Activated CD4-positive, alpha-beta T cell treated with anti-CD3 and anti-CD28 coated beads, Interleukin-10, Interleukin-2, amounts not matched to agents 100 ng/mL and 50 ng/mL, durations not matched to agents 16 hours and 8 hours (primary cell): ENCODE data around the gene SRP54.
"Not testable (repeated sequence)": the region's sequence is repeated elsewhere in the genome, so short reads cannot be mapped to it uniquely, and the experiment has no call there.

Experiments
- DNase-seq: peaks from one replicate; pipeline ENCODE4 v3.0.0-alpha.2; 2020

The SRP54 gene

DNA sequence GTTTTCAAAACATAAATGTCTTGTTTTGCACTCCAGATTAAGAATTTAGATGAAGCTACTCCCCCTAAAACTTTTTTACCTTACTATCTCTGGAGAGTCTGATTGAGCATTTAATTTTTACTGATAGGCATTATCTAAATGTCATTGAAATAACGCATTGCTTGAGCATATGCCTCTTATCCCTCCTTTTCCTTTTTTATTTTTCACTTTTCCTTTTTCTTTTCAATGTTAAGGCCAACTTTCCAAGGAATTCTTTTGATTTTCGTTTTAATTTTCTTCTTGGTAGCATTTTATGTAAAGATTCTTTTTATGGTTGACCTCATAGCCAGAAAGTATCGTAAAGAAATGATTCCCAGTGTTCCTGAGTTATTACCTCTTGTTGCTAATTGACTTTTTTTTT is 2.9 kb downstream of the SRP54 start:
- DNase-seq = no peak

DNA sequence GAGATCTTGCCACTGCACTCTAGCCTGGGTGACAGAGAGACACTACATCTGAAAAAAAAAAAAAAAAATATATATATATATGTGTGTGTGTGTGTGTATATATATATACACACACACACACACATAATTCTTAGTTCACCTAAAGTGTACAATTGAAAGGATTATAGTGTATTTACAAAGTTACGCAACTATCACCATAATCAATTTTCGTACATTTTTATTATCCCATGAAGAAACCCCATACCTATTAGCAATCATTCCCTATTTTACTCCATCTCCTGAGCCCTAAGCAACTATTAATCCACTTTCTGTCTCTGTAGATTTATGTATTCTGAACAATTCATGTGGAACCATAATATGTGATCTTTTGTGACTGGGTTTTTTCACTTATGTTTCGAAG is 4.4 kb downstream of the SRP54 start:
- no peak for DNase-seq

DNA sequence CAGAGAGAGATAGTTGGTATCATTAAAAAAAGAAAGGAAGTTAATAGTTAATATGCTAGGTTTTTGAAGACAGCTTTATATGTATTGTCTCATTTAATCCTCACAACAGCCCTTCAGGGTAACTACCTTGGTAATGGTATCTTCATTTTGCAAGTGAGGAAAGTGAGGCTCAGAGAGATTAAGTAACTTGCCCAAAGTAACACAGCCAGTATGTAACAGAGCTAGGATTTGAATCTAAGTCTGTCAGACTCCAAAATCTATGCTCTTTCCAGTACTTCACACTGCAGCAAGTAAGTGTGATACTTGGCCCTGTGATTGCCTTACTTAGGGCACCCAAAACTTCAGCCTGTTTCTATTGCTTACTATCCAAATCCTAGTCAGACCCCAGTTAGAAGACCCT is 7.0 kb downstream of the SRP54 start:
- DNase-seq = no peak

DNA sequence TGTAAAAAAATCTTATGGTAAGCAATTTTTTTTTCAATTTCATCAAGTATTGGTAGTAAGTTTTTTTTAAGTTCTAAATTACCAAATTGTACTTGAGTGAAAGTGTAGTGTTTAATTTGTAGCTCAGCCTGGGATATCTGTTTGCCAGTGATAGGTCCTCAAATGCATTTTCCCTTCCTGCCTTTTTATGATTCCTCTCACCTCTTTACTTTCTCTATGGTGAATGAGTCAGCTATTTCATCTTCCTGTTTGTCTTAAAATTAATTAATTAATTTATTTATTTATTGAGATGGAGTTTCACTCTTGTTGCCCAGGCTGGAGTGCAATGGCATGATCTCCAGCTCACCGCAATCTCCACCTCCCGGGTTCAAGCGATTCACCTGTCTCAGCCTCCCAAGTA is 10.6 kb downstream of the SRP54 start:
- no peak for DNase-seq

DNA sequence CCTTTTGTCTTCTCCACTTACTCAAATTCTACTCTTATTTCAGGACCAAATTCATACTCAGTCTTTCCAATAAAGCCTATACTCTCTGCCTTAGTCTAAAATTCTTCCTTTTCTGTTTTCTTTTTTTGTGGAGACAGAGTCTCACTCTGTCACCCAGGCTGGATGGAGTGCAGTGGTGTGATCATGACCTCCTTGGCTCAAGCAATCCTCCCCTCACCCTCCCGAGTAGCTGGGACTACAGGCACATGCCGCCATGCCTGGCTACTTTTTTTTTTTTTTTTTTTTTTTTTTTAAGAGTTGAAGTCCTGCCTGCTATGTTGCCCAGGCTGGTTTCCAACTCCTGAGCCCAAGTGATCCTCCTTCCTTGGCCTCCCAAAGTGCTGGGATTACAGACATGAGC is 11.9 kb downstream of the SRP54 start:
- no peak for DNase-seq

DNA sequence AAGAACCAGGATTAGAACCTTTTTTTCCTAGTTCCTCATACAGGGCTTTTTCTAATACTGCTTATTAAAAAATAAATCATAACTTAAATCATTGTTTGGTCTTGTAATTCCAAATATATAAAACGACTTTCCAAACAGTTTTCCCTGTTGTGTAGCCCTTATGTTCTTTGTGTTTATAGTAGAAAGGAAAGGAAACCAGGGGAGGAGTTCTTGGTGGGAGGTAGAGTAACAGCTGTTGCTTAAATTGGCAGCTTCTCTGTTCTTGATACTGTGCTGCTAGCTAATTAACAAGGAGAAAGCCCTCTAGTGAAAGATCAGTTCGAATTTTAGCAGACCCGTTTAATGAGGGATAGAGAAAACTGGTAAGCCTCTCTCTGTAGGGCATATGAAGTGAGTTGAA is 15.0 kb downstream of the SRP54 start:
- no peak for DNase-seq

DNA sequence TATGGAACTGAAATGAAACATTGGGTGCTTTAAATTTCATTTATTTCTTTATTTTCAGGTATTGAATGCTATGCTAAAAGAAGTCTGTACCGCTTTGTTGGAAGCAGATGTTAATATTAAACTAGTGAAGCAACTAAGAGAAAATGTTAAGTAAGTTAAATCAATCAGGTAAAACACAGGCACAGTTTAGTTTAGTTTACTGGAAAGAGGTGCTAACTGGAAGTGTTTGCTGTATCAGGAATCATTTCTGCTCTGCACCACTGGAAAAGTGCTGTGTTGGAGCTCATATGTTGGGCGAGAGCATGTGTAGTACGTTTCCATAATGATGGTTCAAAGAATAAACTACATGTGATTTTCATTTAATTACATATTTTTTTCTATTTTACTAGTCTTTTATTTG is 16.7 kb downstream of the SRP54 start:
- no peak for DNase-seq

DNA sequence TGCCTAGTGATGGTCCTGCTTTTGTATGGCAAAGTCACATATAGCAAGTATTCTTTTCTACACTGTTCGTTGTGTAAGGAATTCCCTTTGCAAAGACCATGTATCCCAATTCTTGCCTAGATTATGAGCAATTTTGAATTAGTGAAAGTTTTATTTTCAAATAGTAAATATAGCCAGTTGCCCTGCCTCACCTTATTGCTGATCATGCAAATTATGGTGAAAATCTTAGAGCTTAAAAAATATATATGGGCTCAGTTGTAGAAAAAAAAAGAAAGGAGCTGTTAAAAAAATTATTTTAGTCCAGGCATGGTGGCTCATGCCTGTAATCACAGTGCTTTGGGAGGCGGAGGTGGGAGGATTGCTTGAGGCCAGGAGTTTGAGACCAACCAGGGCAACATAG is 18.8 kb downstream of the SRP54 start:
- DNase-seq = no peak

DNA sequence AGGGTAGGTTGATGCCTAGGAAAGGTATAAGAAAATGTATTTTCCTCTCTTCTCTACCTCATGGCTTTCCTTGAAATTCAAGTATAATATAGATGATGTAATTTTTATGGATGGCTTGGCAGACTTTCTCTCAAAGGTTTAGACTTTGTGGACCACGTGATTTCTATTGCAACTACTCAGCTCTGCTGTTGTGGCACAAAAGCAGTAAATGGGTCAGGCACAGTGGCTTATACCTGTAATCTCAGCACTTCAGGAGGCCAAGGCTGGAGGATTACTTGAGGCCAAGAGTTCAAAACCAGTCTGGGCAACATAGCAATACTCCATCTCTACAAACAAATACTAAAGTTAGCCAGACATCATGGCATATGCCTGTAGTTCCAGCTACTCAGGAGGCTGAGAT is 22.0 kb downstream of the SRP54 start:
- no peak for DNase-seq

DNA sequence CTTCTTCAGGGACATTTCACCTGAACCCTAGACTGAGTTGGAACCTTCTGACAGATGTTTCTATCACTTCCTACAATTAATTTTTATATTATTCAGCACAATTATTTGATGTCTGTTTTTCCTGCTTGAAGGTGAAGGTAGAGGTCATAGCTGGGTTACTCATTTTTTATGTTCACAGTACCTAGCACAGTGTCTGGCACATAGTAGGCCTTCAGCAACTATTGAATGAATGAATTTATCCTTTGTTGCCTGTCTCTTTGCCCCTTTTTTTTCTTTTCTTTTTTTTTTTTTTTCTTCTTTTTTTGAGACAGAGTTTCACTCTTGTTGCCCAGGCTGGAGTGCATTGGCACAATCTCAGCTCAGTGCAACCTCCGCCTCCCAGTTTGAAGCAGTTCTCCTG is 33.8 kb downstream of the SRP54 start:
- DNase-seq = no peak

DNA sequence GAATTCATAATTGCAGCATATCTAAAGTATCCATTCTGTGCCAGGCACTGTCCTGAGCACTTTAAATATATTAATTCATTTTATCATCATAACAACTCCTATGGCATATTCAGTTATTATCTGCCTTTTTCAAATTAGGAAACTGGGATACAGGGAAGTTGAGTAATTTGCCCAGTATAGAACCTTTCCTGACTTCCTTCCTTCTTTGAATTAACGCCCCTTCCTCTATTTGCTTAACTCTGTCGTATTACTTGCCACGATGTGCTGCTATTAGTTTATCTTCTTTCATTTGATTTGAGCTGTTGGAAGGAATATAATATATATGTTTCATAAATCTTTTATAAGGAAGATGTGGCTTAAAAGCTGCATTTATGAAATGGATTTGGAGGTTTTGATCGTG is 37.9 kb downstream of the SRP54 start:
- no peak for DNase-seq

DNA sequence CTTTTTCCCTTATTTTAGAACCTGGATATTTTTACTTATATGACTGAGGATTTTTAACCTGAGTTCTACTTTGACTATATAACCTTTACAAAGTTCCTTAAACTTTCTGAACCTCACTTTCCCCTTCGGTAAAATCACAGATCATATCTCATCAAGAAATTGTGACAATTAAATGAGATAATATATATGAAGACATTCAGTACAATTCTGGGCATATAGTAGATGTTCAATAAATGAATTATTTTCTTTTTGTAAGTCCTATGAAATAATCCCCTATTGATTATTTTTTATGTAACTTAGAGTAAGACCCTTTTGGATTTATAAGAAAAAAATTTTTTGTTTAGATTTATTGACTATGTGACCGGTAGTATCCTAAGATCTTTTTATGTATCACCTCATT is 45.6 kb downstream of the SRP54 start:
- DNase-seq = no peak

DNA sequence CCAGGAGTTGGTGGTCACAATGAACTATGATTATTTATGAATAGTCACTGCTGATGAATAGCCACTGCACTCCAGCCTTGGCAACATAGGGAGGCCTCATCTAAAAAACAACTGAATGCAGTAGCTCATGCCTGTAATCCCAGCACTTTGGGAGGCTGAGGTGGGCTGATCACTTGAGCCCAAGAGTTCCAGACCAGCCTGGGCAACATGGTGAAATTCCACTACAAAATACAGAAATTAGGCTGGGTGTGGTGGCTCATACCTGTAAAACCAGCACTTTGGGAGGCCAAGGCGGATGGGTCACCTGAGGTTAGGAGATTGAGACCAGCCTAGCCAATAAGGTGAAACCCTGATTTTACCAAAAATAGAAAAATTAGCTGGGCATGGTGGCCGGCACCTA is 49.8 kb downstream of the SRP54 start:
- no peak for DNase-seq

DNA sequence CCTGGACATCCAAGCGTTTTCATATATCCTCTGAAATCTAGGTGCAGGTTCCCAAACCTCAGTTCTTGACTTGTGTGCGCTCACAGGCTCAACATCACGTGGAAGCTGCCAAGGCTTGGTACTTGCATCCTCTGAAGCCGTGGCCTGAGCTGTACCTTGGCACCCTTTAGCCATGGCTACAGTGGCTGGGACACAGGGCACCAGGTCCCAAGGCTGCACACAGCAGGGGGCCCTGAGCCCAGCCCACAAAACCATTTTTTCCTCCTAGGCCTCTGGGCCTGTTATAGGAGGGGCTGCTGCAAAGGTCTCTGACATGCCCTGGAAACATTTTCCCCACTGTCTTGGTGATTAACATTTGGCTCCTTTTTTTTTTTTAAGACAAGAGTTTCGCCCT is 51.6 kb downstream of the SRP54 start:
- no peak for DNase-seq

DNA sequence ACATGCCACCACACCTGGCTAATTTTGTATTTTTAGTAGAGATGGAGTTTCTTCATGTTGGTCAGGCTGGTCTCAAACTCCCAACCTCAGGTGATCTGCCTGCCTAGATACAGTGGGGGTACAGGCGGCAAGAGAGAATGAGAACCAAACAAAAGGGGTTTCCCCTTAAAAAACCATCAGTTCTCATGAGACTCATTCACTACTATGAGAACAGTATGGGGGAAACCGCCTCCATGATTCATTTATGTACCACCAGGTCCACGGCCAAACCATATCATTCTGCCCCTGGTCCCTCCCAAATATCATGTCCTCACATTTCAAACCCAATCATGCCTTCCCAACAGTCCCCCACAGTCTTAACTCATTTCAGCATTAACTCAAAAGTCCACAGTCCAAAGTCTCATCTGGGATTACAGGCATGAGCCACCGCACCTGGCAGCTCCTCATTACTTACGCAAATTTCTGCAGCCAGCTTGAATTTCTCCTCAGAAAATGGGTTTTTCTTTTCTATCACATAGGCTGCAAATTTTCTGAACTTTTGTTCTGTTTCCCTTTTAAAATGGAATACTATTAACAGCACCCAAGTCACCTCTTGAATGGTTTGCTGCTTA is 52.3 kb downstream of the SRP54 start:
- not testable (repeated sequence) for DNase-seq

DNA sequence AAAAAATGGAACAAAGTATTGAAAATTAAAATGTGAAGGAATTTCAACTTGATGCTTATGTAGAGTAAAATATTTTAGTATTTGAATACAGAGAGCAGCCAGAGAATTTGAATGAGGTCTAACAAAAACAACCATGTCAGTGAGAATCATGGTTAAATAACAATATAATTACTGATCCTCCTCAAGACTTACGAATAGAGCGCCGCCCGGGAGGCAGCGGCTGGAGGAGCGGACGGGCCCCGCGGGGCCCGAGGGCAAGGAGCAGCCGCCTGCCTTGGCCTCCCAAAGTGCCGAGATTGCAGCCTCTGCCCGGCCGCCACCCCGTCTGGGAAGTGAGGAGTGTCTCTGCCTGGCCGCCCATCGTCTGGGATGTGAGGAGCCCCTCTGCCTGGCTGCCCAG is 55.5 kb downstream of the SRP54 start:
- DNase-seq = not testable (repeated sequence)

DNA sequence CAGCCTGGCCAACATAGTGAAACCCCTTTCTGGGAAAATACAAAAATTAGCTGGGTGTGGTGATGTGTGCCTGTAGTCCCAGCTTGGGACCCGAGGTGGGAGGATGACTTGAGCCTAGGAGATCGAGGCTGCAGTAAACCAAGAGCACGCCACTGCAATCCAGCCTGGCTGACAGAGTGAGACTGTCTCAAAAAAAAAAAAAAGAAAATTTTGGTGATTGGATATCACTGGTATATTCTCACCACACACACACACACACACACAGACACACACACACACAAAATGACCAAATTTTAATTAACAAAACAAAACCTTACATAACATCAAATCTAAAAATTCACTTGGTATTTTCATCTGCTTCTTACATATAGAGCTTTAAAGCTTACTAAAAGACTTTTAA is 59.8 kb downstream of the SRP54 start:
- DNase-seq = no peak

DNA sequence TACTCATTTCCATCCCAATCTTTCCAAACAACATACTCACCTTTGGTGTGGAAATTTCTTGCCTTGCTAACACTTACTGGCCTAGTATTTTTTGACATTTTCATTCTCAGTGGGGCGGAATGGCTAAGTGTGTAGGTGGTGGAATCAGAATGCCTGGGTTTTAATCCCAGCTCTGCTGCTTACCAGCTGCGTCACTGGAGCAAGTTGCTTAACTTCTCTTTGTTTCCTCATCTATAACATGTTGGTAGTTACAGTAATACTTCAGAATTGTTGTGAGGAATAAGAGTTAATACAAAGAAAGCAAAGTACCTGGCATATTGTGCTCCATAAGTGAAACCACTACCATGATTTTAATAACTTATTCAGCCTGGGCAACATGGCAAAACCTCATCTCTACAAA is 60.3 kb downstream of the SRP54 start:
- DNase-seq = no peak

DNA sequence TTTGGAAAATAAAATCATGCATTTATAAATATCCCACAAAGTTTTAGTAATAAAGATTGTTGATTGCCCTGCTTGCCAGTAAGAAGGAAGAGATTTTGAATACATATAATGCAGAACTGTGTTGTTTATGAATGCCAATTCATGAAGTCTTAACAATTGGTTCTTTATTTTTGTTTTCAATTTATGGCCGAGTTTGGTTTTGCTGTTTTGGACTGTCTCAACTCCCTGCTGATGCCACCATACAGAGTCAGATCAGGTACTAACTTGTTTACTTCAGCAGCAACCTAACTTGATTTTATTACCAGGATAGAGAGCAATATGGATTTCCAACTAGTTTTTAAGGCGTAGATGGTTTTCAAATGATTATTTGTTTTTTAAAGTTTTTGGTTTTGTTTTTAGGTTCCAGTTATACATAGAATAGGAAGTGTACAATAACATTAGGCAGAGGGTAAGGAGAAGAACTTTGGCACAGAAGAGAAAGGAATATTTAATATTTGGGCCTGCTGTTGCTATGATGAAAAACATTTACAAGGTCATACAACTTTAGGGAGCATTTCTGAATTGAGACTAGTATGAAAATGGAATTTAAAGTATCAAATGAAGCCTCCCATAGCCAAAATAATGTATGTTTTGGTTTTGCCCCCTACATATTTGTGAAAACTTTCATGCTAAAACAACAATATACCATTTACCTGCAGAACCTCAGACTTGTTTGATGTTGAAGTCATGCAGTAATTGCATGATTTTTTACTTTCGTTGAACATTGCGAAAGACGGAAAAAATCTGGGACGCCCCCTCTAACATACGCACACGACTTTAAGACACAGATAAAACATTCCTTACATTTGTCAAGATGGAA is 62.4 kb downstream of the SRP54 start:
- peak; percentile 14 for DNase-seq

DNA sequence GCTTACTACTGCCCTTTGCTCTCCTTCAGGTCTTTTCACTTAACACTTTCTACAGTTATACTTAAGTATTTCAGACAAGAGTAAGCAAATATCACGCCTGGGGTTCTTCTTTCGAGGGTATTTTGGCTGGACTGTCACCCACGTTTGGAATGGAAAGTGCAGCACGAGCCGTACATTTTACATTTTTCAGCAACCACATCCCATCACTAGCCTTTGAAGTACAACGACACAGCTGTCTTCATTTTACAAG is 62.9 kb downstream of the SRP54 start:
- DNase-seq = no peak

DNA sequence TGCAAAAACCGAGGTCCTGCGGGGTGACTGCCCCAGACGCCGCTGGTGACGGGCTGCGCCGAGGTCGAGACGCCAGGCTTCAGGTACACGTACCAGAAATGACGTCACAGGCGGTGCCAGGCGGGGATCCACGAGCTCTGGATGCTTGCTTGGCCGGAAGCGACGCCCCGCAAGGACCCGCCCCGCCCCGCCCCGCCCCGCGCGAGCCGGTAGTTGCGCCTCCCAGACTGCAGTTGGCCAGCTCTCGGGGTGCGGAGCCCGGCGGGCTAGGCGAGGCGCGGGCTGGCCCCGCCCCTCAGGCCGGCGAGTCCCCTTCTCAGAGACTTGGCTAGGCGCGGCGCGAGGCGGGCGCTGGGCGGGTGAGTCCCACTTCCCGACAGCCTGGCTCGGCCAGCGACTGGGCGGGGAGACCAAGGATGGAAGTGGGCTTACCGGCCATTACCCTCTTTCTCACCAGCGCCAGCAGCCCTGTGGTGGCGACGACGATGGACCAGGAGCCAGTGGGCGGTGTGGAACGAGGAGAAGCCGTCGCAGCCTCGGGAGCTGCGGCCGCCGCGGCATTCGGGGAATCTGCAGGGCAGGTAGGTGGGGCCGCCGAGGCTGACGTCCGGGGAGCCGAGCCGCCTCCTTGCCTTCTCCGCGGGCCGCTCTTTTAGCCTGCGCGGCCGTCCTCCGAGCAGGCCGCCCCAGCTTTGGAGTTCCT is 63.4 kb downstream of the SRP54 start, which contains the start of gene FAM177A1:
Gene FAM177A1, plus strand, starts transcription at position 225 of the 703 bp plus-strand sequence. Its CDS starts 192 bp downstream, at position 417.
- peak; percentile 99 for DNase-seq

DNA sequence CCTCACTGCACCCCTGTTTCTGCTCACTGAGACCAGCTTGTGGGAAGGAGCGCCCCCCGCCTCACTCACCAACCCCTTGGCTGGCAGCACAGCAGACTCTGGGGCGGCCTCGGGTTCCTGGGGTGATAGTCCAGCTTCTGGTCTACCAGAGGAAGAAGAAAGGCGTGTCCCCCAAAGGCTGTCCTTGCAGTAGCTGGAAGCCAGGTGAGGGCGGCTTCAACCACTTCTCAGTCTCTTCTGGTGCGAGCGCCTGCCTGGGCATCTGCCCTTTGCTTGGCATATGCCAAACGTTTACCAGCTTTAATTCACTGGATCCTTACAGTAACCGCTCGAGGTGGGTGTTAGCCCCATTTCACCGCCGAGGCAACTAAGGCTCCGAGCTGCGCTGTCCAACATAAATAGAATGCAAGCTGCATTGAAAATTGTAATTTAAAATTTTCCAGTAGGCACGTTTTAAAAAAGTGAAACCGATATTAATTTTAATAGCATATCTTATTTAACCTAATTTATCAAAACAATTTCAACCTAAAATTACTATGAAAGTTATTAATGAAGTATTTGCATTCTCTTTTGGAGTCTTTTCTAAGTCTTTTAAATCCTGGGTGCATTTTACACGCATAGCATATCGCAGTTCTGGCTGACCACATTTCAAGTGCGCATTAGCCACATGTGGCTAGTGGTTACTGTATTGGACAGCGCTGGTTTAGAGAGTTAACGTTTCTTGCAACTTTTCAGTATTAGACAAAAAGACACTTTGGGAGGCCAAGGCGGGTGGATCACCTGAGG is 64.2 kb downstream of the SRP54 start:
- DNase-seq = peak; percentile 65

DNA sequence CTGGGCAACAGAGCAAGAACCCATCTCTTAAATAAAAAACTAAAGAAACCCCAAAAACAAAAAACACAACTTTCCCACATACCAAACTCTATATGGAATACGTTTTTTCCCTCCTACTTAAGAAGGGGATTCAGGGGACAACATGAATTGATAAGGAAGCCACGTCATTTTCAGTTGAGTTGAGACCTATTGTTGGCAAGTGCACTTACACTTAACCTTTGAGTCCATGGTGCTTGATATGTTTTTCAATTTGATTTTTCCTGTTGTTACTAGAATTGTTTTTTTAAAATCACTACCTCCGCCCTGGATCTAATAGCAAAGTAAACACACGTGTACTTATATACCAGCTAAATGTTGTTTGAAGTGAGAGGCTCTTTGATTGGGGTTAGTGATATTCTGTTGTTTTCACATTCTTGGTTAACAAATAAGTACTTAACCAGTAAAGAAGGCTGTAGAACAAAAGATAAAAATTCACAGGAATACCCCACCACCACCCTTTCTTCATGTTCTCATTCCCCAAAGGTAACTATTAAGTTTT is 65.3 kb downstream of the SRP54 start:
- no peak for DNase-seq
